BE2C (cell line): ENCODE measurements around the gene RNF220.

Experiments used
- DNase-seq: peaks from one replicate; pipeline ENCODE4 v3.0.0-alpha.2; 2020
- H3K27me3 ChIP-seq: fragments of 250-450 bp; sonication (Bioruptor Pico); 2 replicates; pipeline ENCODE4 v1.5.1; 2020; ENCODE audit warnings: mild to moderate bottlenecking
- H3K36me3 ChIP-seq: fragments of 250-450 bp; sonication (Bioruptor Pico); 2 replicates; pipeline ENCODE4 v1.5.1; 2020; ENCODE audit warnings: mild to moderate bottlenecking
- H3K4me1 ChIP-seq: fragments of 250-450 bp; sonication (Bioruptor Pico); 2 replicates; pipeline ENCODE4 v1.5.1; 2020
- H3K4me3 ChIP-seq: 2 replicates; pipeline ENCODE4 v1.5.1; 2011; ENCODE audit warnings: low read depth, low read length
- H3K9me3 ChIP-seq: fragments of 250-450 bp; sonication (Bioruptor Pico); 2 replicates; pipeline ENCODE4 v1.5.1; 2020
- TF ChIP-seq, protein P1 (sequence below): IDR thresholded peaks from 2 replicates; pipeline ENCODE4 v1.5.1; 2012; ENCODE audit warnings: mild to moderate bottlenecking, low read depth, low read length

The RNF220 gene

GRCh38 chr1:44408632-44409602, 3.9 kb downstream of the RNF220 start:
- H3K9me3 ChIP-seq, result no peaks in the 10 kb centered on the region
- no peak overlapping the region for H3K4me3 ChIP-seq
- H3K27me3 ChIP-seq, result peaks cover 95% of the 10 kb centered on the region
- H3K36me3 ChIP-seq, result no peaks in the 10 kb centered on the region
- no peak for DNase-seq
- TF ChIP-seq, protein P1, sequence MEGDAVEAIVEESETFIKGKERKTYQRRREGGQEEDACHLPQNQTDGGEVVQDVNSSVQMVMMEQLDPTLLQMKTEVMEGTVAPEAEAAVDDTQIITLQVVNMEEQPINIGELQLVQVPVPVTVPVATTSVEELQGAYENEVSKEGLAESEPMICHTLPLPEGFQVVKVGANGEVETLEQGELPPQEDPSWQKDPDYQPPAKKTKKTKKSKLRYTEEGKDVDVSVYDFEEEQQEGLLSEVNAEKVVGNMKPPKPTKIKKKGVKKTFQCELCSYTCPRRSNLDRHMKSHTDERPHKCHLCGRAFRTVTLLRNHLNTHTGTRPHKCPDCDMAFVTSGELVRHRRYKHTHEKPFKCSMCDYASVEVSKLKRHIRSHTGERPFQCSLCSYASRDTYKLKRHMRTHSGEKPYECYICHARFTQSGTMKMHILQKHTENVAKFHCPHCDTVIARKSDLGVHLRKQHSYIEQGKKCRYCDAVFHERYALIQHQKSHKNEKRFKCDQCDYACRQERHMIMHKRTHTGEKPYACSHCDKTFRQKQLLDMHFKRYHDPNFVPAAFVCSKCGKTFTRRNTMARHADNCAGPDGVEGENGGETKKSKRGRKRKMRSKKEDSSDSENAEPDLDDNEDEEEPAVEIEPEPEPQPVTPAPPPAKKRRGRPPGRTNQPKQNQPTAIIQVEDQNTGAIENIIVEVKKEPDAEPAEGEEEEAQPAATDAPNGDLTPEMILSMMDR, result no peak
- H3K4me1 ChIP-seq, result no peaks in the 10 kb centered on the region

GRCh38 chr1:44409757-44410156, 4.7 kb downstream of the RNF220 start:
- Histone ChIP-seq H3K36me3 (no peaks in the 10 kb centered on the region), H3K9me3 (no peaks in the 10 kb centered on the region), H3K4me1 (no peaks in the 10 kb centered on the region), H3K27me3 (peaks cover 97% of the 10 kb centered on the region), H3K4me3 (no peak overlapping the region)
- no peak for DNase-seq
- TF ChIP-seq, protein P1, result no peak

GRCh38 chr1:44411861-44412260, 6.8 kb downstream of the RNF220 start:
- H3K4me1 ChIP-seq, result no peaks in the 10 kb centered on the region
- no peak for DNase-seq
- peaks cover 97% of the 10 kb centered on the region for H3K27me3 ChIP-seq
- H3K36me3 ChIP-seq, result no peaks in the 10 kb centered on the region
- TF ChIP-seq, protein P1, result no peak
- H3K9me3 ChIP-seq, result no peaks in the 10 kb centered on the region
- no peak overlapping the region for H3K4me3 ChIP-seq

- H3K4me3 ChIP-seq, result no peak overlapping the region
- TF ChIP-seq, protein P1, result no peak
- H3K4me1 ChIP-seq, result no peaks in the 10 kb centered on the region
- DNase-seq, result no peak
- H3K27me3 ChIP-seq, result peaks cover 97% of the 10 kb centered on the region
- no peaks in the 10 kb centered on the region for H3K9me3 ChIP-seq
- H3K36me3 ChIP-seq, result no peaks in the 10 kb centered on the region
Observed at GRCh38 chr1:44412601-44413000, 7.5 kb downstream of the RNF220 start.

DNA sequence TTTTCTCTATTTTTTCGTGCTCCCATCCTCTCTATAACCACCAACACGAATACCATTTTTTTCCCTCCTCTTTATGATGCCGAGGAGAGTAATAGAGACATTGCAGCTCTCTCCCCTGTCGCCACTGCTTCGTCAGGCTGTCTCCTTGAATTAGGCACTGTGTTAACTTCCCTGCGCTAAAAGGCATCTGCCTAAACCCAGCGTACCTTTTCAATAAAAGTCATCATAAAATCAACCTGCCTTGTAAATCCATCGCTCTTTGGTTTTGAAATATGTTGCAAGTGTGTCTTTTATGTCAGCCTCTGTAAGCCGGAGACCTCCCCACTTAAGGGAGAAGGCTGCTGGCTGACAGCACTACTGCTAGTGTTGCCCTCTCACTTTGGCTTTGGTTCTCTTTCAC, 8.7 kb downstream of the RNF220 start:
- TF ChIP-seq, protein P1, result no peak
- no peaks in the 10 kb centered on the region for H3K36me3 ChIP-seq
- H3K27me3 ChIP-seq, result peaks cover 96% of the 10 kb centered on the region
- DNase-seq, result no peak
- no peaks in the 10 kb centered on the region for H3K9me3 ChIP-seq
- H3K4me3 ChIP-seq, result no peak overlapping the region
- no peaks in the 10 kb centered on the region for H3K4me1 ChIP-seq

DNA sequence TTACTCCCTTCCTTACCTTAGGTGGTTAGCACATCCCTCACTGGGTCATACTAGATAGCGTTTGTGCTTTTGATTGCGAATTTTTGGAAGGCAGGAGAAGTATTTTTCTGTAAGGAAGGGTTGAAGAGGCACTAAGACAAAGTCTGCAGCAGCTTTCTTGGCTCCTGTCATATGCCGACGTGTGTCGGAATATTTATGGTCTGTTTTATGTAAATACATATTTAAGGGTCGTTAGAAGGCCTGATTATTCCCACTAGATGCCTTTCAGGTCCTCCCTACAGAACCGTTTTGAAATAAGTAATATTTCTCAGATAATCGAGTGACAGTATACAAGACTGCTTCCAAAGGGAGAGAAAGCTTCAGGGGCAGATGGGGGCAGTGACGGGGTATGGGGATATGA, 10.0 kb downstream of the RNF220 start:
- H3K9me3 ChIP-seq, result no peaks in the 10 kb centered on the region
- no peak overlapping the region for H3K4me3 ChIP-seq
- no peak for DNase-seq
- TF ChIP-seq, protein P1, result no peak
- H3K36me3 ChIP-seq, result no peaks in the 10 kb centered on the region
- H3K4me1 ChIP-seq, result no peaks in the 10 kb centered on the region
- H3K27me3 ChIP-seq, result peaks cover 95% of the 10 kb centered on the region
